BLaER1 treated with 17β-estradiol and CSF1 and Interleukin-3, amounts not matched to agents 10 nM and 100 nM (cell line): ENCODE results near the gene FBXO45.
"Not testable (repeated sequence)": the region's sequence is repeated elsewhere in the genome, so short reads cannot be mapped to it uniquely, and the experiment has no call there.

Experiments used
- H3K27ac ChIP-seq, 11 experiments: shearing (Covaris generic); formaldehyde crosslinking; 2 replicates each; pipeline ENCODE4 v1.8.1; 2022
- H3K27me3 ChIP-seq, 11 experiments: shearing (Covaris generic); formaldehyde crosslinking; 2 replicates each; pipeline ENCODE4 v1.8.1; 2022
- H3K36me3 ChIP-seq, 11 experiments: shearing (Covaris generic); formaldehyde crosslinking; 2 replicates each; pipeline ENCODE4 v1.8.1; 2022
- H3K4me1 ChIP-seq, 10 experiments: shearing (Covaris generic); formaldehyde crosslinking; 2 replicates each; pipeline ENCODE4 v1.8.1; 2022
- H3K4me2 ChIP-seq, 11 experiments: shearing (Covaris generic); formaldehyde crosslinking; 2 replicates each; pipeline ENCODE4 v1.8.1; 2022
- H3K4me3 ChIP-seq, 10 experiments: shearing (Covaris generic); formaldehyde crosslinking; 2 replicates each; pipeline ENCODE4 v1.8.1; 2022
- H3K9ac ChIP-seq, 11 experiments: shearing (Covaris generic); formaldehyde crosslinking; 2 replicates each; pipeline ENCODE4 v1.8.1; 2022
- H3K9me3 ChIP-seq, 11 experiments: shearing (Covaris generic); formaldehyde crosslinking; replicated peaks in 1 of 11; 2 replicates each; pipeline ENCODE4 v1.8.1; 2022
- H4K20me1 ChIP-seq, 11 experiments: shearing (Covaris generic); formaldehyde crosslinking; 2 replicates each; pipeline ENCODE4 v1.8.1; 2022
- Cebpa-rat ChIP-seq, 11 experiments: shearing (Covaris generic); IDR thresholded peaks; 2 replicates each; pipeline ENCODE4 v1.8.1; 2022

Gene FBXO45

GRCh38 chr3:196568246-196569002 is at the start of gene FBXO45, which contains the start of gene WDR53:
Gene FBXO45, plus strand, starts transcription at chr3:196568660. Its CDS starts 325 bp downstream, at chr3:196568985.
Gene WDR53, minus strand, starts transcription at chr3:196568554. Its CDS starts 7,079 bp downstream, at chr3:196561475.
- Histone ChIP-seq H3K4me3 (peak within 1 kb of the TSS; percentile 81 to 99 (median 91)), H3K9me3 (no peaks in the 10 kb centered on the region), H3K4me2 (peak within 1 kb of the TSS; percentile 88 to 97 (median 92)), H3K27ac (peak within 1 kb of the TSS; percentile 40 to 89 (median 80); a peak in 21 of 22 replicates), H4K20me1 (peaks cover 0 to 36% (median 10%) of the 10 kb centered on the region in 11 experiments; a peak in 12 of 22 replicates), H3K9ac (peak within 1 kb of the TSS; percentile 82 to 92 (median 87)), H3K36me3 (peaks cover 4 to 30% (median 14%) of the 10 kb centered on the region in 11 experiments; a peak in 14 of 22 replicates), H3K4me1 (peaks cover 32 to 61% (median 51%) of the 10 kb centered on the region in 10 experiments), H3K27me3 (no peaks in the 10 kb centered on the region)
- TF ChIP-seq Cebpa-rat (IDR thresholded peaks at IDR 0.05): no peak

- H3K9ac ChIP-seq: no peak overlapping the region
- no peaks in the 10 kb centered on the region for H4K20me1 ChIP-seq
- H3K27ac ChIP-seq: no peak overlapping the region
Observed at GRCh38 chr3:196518966-196519717, 49.3 kb upstream of the FBXO45 start.

GRCh38 chr3:196519718-196520082 is 48.8 kb upstream of the FBXO45 start:
- H3K9ac ChIP-seq: no peak overlapping the region
- no peak for TF ChIP-seq Cebpa-rat (IDR thresholded peaks at IDR 0.05)
- no peaks in the 10 kb centered on the region for H3K4me1 ChIP-seq
- H3K27me3 ChIP-seq: no peaks in the 10 kb centered on the region
- H3K9me3 ChIP-seq: peaks cover 63 to 90% (median 69%) of the 10 kb centered on the region in 11 experiments
- peak overlapping the region in 3 of 10 experiments; percentile 5 to 33 (median 10); a peak in 4 of 20 replicates for H3K4me3 ChIP-seq
- no peaks in the 10 kb centered on the region for H4K20me1 ChIP-seq
- no peak overlapping the region for H3K27ac ChIP-seq
- peaks cover 0 to 5% (median 0%) of the 10 kb centered on the region in 11 experiments; a peak in 3 of 22 replicates for H3K36me3 ChIP-seq
- H3K4me2 ChIP-seq: no peak overlapping the region

More at GRCh38 chr3:196518966-196519717, 49.3 kb upstream of the FBXO45 start:
- TF ChIP-seq Cebpa-rat (IDR thresholded peaks at IDR 0.05): no peak
- Histone ChIP-seq H3K36me3 (peaks cover 0 to 5% (median 0%) of the 10 kb centered on the region in 11 experiments; a peak in 3 of 22 replicates), H3K4me3 (peak overlapping the region in 4 of 10 experiments; percentile 4 to 33 (median 8); a peak in 5 of 20 replicates), H3K4me1 (no peaks in the 10 kb centered on the region), H3K4me2 (no peak overlapping the region), H3K9me3 (peaks cover 63 to 87% (median 69%) of the 10 kb centered on the region in 11 experiments), H3K27me3 (no peaks in the 10 kb centered on the region)

GRCh38 chr3:196521291-196521690 is 47.2 kb upstream of the FBXO45 start:
- not testable (repeated sequence) for H4K20me1 ChIP-seq, H3K27me3 ChIP-seq, H3K27ac ChIP-seq, H3K4me1 ChIP-seq, H3K36me3 ChIP-seq, H3K4me3 ChIP-seq, H3K4me2 ChIP-seq, H3K9ac ChIP-seq
- peaks cover 63 to 82% (median 66%) of the 10 kb centered on the region in 11 experiments for H3K9me3 ChIP-seq

GRCh38 chr3:196523841-196524240 is 44.6 kb upstream of the FBXO45 start:
- Histone ChIP-seq H3K4me3 (no peak overlapping the region), H3K36me3 (peaks cover 0 to 4% (median 0%) of the 10 kb centered on the region in 11 experiments; a peak in 3 of 22 replicates), H3K27ac (no peak overlapping the region), H3K27me3 (no peaks in the 10 kb centered on the region), H3K4me1 (peaks cover 0 to 13% (median 6%) of the 10 kb centered on the region in 10 experiments; a peak in 10 of 20 replicates), H4K20me1 (no peaks in the 10 kb centered on the region), H3K9me3 (peaks cover 42 to 63% (median 47%) of the 10 kb centered on the region in 11 experiments), H3K9ac (no peak overlapping the region), H3K4me2 (no peak overlapping the region)
- 0 out of 22 replicates have a peak, but pooled peaks of 1 of the 11 experiments have one; percentile 29 for TF ChIP-seq Cebpa-rat (IDR thresholded peaks at IDR 0.05)

GRCh38 chr3:196524527-196524926 is 43.9 kb upstream of the FBXO45 start:
- no peaks in the 10 kb centered on the region; a peak in 2 of 22 replicates for H3K36me3 ChIP-seq
- H3K9ac ChIP-seq: no peak overlapping the region
- no peak overlapping the region for H3K4me2 ChIP-seq
- no peaks in the 10 kb centered on the region for H4K20me1 ChIP-seq
- peaks cover 0 to 13% (median 6%) of the 10 kb centered on the region in 10 experiments; a peak in 10 of 20 replicates for H3K4me1 ChIP-seq
- no peaks in the 10 kb centered on the region for H3K27me3 ChIP-seq
- H3K4me3 ChIP-seq: no peak overlapping the region
- no peak overlapping the region for H3K27ac ChIP-seq
- TF ChIP-seq Cebpa-rat (IDR thresholded peaks at IDR 0.05): no peak
- peaks cover 38 to 63% (median 42%) of the 10 kb centered on the region in 11 experiments for H3K9me3 ChIP-seq

- H3K27me3 ChIP-seq: no peaks in the 10 kb centered on the region
- peaks cover 0 to 13% (median 6%) of the 10 kb centered on the region in 10 experiments; a peak in 10 of 20 replicates for H3K4me1 ChIP-seq
- TF ChIP-seq Cebpa-rat (IDR thresholded peaks at IDR 0.05): no peak
Observed at GRCh38 chr3:196525141-196525540, 43.3 kb upstream of the FBXO45 start.

GRCh38 chr3:196528639-196529233 is 39.7 kb upstream of the FBXO45 start:
- Histone ChIP-seq H3K36me3 (no peaks in the 10 kb centered on the region), H3K4me3 (peak overlapping the region; percentile 43 to 65 (median 53)), H3K9me3 (peaks cover 9 to 40% (median 18%) of the 10 kb centered on the region in 11 experiments; a peak in 20 of 22 replicates), H3K27me3 (no peaks in the 10 kb centered on the region), H3K9ac (peak overlapping the region; percentile 52 to 75 (median 68); a peak in 21 of 22 replicates), H3K4me1 (peaks cover 0 to 13% (median 6%) of the 10 kb centered on the region in 10 experiments; a peak in 10 of 20 replicates), H3K4me2 (peak overlapping the region; percentile 49 to 78 (median 68)), H4K20me1 (no peaks in the 10 kb centered on the region), H3K27ac (peak overlapping the region; percentile 5 to 74 (median 58); a peak in 19 of 22 replicates)
- TF ChIP-seq Cebpa-rat (IDR thresholded peaks at IDR 0.05): no peak

More at GRCh38 chr3:196525141-196525540, 43.3 kb upstream of the FBXO45 start:
- Histone ChIP-seq H3K36me3 (no peaks in the 10 kb centered on the region; a peak in 2 of 22 replicates), H3K4me3 (no peak overlapping the region), H3K9me3 (peaks cover 32 to 57% (median 36%) of the 10 kb centered on the region in 11 experiments), H3K27ac (no peak overlapping the region), H4K20me1 (no peaks in the 10 kb centered on the region), H3K4me2 (no peak overlapping the region), H3K9ac (no peak overlapping the region)
